Loucy (cell line): Measurements from ENCODE around the gene BRD2.

ENCODE experiments used
- EZH2phosphoT487 ChIP-seq: fragments of 200-600 bp; IDR thresholded peaks from 2 replicates; pipeline ENCODE4 v1.6.1; 2018; ENCODE audit warnings: antibody characterized with exemption, mild to moderate bottlenecking, moderate library complexity, borderline replicate concordance
- TF ChIP-seq, protein P1 (sequence below): fragments of 200-600 bp; sonication (generic); conservative IDR thresholded peaks from 2 replicates; pipeline ENCODE4 v1.5.1; 2014; ENCODE audit warnings: mild to moderate bottlenecking, antibody characterized with exemption, low read length

DNA sequence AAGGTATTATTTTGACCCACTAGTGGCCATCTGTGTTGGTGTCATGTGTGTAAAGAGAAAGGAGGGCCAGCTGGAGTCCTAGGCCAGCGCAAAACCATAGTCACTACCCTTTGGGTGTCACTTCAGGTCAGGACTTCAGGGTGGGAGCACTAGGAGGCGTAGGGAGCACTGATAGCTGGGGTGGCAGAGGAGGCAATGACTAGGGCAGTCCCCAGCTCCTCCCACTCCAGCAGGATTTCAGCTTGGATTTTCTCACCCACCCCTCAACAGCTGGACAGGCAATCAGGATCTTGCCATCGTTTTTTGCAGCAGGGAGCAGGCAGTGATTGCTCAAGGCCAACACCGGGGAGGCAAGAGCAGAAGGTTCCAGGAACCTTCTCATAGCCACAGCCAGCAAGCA, 45.2 kb downstream of the BRD2 start:
- TF ChIP-seq, protein P1, sequence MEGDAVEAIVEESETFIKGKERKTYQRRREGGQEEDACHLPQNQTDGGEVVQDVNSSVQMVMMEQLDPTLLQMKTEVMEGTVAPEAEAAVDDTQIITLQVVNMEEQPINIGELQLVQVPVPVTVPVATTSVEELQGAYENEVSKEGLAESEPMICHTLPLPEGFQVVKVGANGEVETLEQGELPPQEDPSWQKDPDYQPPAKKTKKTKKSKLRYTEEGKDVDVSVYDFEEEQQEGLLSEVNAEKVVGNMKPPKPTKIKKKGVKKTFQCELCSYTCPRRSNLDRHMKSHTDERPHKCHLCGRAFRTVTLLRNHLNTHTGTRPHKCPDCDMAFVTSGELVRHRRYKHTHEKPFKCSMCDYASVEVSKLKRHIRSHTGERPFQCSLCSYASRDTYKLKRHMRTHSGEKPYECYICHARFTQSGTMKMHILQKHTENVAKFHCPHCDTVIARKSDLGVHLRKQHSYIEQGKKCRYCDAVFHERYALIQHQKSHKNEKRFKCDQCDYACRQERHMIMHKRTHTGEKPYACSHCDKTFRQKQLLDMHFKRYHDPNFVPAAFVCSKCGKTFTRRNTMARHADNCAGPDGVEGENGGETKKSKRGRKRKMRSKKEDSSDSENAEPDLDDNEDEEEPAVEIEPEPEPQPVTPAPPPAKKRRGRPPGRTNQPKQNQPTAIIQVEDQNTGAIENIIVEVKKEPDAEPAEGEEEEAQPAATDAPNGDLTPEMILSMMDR = no peak
- no peak for TF ChIP-seq EZH2phosphoT487
